Medulla oblongata (tissue), 1 donor: Measurements from ENCODE around the gene EDNRB.
A peak's percentile ranks its signal among the peaks of the same experiment; 100 is the strongest.
"Not testable (repeated sequence)": the region's sequence is repeated elsewhere in the genome, so short reads cannot be mapped to it uniquely, and the experiment has no call there.

Source experiments
- DNase-seq: peaks from one replicate; pipeline ENCODE4 v3.0.0-alpha.2; 2015; ENCODE audit errors: extremely low spot score

Gene EDNRB

DNA sequence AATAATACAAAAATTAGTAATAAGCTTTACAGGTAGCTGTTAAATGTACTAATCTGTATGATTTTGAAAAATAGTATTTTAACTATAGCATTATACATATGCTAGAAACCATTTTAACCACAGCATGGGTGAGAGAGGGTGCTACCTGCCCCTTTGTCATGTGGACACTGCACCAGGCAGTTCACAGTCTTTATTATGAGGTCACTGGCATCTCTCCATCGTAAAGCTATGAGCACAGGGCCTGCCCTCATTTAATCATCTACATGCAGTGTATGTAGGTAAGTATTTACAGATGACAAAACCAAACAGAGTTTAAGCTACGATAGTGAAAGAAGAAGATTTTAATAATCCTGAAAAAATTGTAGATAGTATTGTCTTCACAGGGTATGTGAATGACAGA, 21.7 kb downstream of the EDNRB start:
- no peak for DNase-seq

DNA sequence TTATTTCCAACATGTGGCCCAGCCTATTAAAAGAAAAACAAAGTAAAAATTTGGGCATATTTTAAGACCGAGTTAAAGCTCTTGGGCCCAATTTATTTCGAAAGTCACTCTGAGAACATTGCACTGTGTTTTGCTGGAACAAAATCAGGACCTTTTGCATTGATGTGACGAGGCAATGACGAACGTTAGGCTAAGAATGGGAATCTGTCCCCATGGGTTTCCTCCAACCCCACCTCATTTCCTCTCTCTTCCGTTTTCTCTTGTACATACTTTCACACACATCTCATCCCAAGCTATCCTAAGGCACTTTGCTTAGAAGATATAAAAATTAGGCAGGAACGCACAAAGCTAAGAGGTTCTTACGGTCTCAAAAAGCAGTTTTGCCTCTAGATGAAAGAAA, 22.1 kb downstream of the EDNRB start:
- peak; percentile 51 for DNase-seq

DNA sequence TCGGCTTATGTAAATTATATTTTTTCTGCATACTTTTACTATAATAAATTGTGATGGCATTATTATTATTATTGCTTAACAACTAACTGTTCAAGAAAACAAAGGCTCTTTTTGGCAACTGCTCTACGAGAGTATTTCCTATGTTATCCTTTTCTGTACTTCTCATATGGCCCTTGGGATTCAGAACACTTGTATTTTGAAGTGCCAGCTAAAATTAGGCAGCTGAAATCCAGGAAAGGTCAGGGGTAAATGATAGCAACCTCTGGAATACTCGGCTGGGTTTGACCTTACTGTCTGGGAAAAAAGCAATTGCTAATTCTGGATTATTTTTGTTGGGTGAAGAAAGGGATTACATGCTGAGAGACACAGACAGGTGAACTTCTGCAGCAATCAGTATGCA, 23.9 kb downstream of the EDNRB start:
- DNase-seq = no peak

DNA sequence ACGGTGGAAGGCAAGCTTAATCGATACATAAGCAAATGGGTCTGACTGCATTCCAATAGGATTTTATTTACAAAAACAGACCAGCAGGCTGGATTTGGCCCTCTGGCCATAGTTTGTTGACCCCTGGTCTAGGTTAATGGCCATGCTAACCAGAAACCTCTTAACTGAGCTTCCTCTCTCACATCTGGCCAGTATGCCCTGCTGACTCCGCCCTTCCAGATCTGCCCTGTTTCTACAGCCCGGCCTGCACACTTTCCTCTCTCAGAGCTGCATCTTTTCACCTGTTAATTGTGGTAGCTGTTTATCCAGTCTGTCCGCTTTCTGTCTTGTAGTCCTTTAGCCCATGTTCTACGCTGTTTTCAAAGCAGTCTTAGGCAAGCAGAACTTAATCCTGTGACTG, 25.6 kb downstream of the EDNRB start:
- no peak for DNase-seq

DNA sequence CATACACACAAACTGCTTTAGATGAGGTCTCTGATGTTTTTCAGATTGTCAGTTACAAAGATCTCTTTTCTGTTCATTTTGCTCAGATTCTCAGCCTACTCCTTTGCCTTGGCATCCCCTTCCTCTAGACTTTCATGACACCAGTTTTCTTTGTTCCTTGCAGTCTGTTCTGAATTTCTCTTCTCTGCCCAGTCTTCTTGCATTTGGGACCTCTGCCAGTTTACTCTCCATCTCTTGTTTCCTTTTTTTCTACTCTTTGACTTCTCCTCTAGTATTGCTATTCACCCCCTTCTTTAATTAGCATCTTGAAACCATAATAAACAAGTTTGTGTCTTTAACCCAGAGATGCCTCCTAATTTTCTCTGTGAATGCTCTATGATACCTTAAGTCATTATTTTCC, 26.1 kb downstream of the EDNRB start:
- DNase-seq = peak; percentile 58

DNA sequence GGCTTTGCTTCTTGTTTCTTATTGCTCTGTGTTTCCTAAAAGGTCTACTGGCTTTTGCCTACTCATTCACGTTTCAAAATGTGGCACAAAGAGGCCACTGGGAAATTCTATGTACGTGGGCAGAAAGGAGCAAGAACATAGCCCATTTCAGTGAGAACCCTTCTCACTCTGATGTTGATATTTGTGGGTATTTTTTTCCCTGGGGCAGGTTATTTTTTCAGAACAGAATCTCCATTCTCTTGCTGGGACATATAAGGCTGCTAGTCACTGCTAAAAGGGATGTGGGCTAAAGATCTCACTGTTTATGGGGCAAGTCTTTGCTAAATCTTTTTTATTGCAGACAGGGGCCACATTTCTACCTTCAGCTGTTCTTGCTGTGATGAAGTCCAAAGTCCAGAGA, 27.1 kb downstream of the EDNRB start:
- DNase-seq = no peak

DNA sequence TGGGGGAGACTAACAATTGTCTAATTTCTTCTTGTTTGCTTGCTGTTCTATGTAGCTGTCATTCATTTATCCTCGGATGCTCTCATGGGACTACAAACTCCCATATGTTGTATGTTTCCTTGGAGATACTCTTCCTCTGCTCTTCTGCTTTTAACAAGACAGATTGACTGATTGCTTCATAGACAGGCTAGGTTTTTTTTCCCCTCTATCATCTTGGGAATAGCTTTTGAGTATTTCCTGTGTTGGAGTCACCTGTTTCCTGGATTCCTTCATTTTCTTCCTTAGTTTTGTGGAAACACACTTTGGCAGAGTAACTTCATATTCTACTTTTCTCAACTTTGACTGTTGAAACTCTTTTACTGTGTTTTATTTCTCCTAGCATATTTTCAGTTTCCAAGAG, 27.6 kb downstream of the EDNRB start:
- no peak for DNase-seq

DNA sequence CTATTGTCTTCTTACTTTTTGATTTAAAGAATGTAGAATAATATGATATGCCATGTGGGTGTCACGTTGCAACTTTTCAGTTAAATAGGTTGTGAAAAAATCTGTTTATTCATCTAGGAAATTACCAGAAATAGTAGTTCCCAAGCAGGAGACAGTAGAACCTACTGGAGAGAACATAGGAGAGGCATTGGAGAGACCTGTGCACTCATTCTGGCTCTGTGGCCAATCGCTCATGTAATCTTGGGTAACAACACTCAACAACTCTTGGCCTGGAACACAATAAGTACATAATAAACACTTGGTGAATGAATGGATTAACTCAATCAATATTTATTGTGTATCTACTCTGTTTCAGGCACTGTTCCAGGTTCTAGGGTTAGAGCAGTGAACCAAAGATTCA, 35.3 kb downstream of the EDNRB start:
- DNase-seq = no peak

DNA sequence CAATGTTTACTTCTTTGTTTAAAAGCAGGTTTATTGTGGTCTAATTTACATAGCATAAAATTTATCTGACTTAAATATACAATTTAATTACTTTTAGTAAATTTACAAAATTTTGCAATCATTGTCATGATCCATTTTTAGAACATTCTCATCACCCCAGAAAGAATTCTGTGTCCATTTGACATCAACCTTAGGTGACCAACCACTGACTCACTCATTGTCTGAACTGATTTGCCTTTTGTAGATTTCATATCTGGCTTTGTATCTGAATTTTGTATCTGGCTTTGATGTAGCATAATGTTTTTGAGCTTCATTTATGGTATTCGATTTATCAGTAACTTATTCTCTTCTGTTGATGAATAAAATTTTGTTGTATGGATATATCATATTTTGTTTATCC, 40.4 kb downstream of the EDNRB start:
- DNase-seq = no peak

DNA sequence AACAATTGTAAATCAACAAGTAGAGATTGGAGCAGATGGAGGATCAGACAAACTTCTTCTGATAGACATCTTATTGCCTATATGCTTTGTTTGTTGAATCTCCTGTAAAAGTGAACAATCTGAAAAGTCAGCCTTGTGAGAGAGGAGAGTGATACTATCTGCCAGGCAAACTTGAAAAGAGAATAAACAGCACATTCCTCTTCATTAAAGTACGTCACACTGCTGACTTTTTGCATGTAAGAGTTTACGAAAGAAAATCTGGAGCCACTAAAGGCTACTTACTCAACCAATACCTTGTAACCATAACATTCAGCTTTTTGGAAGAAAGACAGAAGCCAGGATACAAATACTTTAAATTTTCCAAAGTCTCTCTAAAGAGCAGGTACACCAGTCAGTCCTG, 42.5 kb downstream of the EDNRB start:
- DNase-seq = no peak

DNA sequence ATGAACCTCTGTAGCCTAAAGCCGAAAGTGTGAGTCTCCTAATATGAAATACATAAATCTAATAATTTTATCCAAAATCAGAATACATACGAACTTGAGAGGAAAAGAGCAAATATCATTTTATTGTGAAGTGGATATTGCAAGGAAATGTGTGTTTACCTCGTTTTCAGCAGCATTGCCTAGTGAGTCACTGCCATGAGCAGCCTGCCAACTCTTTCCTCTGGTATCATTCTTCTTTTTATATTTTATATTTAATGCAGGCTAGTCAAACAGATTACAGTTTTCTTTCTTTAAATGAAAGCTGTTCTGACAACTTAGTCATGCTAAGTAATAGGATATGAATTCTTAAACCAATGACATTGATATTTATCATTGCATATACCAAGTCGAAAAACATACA, 44.2 kb downstream of the EDNRB start:
- DNase-seq = no peak

DNA sequence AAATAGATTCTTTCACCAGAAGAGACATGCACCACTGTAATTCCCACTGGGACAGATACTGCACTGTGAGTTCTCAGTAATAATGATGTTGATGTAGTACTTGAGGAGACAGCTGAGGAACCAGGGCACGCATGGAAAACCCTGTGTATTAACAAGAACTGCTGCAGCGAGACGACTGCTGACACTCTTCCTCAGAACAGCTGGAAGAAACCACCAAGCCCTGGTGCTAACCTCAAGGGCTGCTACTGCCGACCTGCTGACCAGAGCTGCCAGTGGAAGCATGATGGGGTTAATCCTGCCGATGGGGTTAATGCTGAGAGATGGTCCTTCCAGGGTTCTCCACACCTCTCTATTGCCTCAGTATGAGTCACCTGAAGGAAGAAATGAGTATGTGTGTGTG, 45.6 kb downstream of the EDNRB start:
- no peak for DNase-seq

DNA sequence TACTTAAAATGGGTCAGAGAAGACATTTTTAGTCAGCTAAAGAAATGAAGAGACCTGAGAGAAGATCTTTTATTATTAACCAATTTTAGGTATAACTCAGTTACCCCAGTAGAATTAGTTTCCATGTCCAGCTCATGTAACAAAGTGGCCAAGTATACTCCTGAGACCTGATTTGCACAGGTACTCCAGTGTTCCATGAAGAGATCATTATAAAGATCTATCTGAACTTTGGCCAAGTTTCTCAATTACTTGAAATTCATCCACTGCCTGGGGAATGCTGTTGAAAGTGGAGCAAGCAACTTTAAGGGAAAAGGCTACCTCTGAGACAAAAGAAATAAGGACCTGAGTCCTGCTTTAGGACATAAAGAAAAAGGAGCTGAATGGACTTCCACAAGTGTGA, 47.0 kb downstream of the EDNRB start:
- DNase-seq = no peak

DNA sequence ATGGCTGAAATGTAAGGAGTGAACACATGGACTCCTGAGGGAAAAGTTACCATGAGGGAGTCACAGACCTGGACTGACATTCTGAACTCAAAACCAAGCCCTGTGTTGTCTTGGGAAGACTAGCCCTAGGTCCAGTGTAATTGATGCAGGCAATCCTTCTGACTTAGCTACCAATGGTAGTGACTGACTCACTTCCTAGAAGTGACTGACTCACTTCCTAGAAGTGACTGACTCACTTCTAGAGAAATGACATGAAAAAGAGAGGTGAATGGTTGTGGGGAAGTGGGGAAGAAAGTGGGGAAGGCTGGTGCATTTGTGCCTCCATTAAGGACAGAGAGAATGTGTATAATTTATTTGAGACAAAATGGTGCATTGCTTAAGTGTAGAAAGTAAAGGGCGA, 49.9 kb downstream of the EDNRB start:
- no peak for DNase-seq

DNA sequence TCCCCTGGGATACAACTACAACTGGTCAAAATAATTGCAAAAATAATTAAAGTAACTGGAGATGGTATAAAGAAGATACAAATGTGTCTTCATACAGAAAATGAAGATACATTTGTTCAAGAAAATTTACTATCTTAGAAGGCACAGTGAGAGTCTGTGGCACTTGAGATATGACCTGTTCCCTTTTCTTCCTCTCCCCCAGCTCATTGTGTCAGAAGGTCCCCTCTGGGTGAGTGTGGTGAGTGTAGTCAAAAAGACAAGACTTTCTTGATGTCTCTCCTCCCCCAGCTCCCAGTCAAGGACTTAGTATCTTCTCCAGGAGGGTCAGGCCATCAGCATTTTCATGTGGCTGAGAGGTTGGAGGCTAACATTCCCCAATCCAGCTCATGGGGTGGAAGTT, 51.7 kb downstream of the EDNRB start:
- DNase-seq = no peak

DNA sequence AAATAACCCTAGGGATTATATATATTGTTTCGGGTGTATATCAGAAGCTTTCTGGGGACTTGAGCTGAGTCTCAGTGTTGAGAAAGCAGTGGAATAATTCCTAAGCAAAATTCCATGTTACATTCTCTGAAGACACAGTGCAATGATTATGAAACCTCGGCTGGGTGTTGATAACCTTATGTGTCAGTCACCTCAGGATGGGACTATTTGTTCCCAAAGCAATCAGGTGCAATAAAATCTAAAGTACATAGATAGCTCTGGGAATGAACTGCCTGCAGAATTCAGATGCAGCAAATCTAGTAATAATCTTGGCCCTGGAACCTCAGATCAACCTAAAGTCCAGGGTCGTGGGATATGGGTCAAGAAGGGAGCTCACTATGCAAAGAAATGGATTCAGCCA, 53.0 kb downstream of the EDNRB start:
- no peak for DNase-seq

DNA sequence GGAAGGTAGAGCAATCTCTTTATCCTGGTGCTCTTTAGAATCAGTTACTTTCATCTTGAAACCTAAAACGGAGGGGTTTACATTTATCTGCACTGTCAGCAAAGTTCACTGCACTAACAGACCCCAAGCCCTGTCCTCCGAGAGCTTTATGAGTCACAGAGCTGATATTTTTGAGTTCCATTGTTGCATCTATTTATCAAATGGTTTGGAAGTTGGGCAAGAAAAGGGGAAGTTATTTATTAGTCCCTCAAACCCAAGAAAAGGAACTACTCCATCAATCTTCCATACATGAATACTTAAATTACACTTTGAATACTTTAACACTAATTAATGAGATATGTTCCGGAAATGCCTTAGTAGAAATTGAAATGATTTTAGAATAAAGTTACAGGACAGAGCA, 55.5 kb downstream of the EDNRB start:
- no peak for DNase-seq

DNA sequence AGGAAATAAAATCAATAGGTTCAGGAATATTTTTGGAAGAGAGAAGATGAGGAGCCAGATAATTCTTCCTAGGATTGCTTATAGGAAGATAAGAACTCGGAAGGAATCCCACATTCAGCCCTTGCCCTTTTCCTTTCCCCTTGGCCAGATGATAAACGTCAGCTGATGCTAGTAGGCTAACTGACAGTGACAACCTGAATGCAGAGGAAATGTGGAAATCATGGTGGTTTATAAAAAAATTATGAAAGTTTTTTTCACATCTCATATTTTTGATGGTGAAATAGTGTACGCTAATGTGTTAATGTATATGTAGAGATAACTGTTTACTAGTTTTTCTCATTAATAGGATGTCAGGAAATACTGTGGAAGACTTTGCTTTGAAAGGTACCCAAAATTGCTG, 56.9 kb downstream of the EDNRB start:
- no peak for DNase-seq

DNA sequence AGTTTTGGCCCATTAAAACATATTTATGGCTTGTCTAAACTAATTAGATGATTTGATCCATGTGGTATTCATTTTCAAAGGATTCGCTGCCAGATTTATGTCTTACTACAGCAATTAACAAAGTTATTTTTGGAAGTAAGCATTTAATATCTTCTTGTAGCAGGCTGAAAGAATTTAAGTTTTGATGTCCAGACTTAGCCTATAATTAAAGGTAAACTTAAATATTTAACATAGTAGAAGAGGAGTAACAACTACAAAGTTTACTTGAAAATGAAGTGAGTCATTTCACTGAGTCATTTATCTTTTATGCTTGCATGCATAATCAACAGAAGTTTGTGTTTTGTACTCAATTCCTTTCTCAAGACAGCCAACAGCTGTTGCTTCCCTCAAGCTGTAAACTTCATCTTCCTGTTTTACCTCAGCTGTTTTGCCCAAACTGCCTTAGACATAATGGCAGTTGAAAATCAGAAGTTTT, 58.1 kb downstream of the EDNRB start:
- DNase-seq = no peak

DNA sequence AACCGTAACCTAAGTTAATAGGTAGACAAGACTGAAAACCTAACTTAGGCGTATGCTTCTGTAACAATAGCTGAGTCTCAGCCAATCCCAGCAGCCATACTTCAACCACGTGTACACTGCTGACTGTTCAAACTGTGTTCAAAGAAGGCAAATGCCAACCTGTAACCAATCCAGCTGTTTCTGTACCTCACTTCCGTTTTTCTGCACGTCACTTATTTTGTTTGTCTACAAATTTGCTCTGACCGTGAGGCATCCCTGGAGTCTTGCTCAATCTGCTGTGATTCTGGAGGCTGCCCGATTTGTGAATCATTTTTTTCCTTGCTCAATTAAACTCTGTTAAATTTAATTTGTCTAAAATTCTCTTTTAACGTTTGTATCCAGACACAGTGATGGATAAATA, 59.2 kb downstream of the EDNRB start:
- DNase-seq = no peak

DNA sequence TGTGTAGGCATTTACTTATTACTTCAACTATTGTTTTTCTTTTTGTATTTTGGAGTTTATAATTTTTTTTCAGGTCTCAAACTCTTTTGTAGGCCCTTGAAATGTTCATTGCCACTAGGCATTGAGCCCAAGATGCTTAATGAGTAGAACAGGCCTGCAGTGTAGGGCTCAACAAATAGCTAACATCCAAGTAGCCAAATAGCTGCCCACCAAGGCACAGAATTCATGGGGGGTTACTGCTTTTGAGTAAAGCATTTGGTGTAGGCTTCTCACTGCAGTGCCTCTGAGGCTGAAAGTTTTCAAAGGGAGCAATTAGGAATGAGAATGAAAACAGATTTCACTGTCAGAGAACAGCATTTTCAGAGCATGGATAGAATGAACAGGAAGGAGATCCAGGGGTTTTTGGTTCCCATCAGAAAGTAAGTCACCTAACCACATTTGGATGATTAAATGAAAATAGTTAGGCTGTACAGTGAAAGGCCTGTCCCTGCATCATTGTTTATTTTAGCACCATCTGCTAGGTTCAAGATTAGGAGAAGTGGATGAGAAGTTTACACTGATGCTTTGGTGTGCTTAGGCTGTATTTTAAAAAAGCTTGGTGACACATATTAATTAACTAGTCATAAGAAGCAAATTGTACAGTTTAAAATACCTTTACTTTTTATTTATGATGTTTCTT, 61.0 kb downstream of the EDNRB start:
- DNase-seq = no peak

DNA sequence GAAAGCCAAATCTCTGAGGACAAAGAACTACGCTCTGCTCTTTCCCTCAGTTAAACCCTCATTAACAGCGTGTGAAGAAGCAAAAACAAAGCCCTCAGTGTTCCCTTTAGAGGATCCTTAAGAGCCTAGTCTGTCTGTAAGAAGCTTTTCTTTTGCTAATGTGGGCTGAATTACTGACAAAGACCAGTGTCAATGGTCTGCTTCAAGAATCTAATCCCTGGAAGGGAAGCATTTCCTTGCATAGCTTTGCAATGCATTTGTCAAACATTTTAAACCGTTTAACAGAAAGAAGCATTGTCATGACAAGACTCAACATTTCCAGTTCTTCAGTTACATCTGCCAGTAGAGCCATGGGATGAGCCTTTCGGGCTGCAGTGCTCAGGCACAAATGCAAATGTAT, 64.9 kb downstream of the EDNRB start:
- peak; percentile 75 for DNase-seq

DNA sequence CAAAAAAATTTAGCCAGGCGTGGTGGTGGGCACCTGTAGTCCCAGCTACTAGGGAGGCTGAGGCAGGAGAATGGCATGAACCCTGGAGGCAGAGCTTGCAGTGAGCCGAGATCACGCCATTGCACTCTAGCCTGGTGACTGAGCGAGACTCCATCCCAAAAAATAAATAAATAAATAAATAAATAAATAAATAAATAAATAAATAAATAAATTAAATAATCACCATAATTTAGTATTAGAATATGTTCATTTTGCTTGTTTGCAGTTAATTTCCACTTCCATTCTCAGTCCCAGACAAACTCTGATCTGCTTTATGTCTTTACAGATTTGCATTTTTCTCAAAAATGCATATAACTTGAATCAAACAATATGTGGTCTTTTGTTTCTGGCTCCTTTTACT, 70.6 kb downstream of the EDNRB start:
- DNase-seq = not testable (repeated sequence)

DNA sequence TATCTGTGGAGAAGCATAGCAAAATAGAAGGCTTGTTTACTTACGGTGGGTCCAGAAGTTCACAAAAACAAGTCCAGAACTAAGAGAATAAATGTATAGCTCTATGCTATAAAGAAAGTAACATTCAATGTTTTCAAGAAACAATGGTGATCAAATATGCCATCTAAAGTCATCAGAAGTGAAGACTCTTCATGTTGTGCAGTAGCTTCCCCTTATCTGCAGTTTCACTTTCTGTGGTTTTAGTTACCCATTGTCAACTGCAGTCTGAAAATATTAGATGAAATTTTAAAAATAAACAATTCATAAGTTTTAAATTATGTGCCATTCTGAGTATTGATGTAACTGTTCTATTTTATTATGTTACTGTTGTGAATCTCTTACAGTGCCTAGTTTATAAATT, 72.5 kb downstream of the EDNRB start:
- DNase-seq = no peak
